IPS-15b (cell line): Measurements from ENCODE around the gene CYRIA.

Source experiments
- H3K27me3 ChIP-seq: one replicate; pipeline ENCODE4 v1.6.1; 2013; ENCODE audit warnings: low read length; ENCODE audit not compliant: control insufficient read depth, insufficient read depth
- H3K36me3 ChIP-seq: one replicate; pipeline ENCODE4 v1.6.1; 2013; ENCODE audit warnings: low read length; ENCODE audit not compliant: control insufficient read depth, insufficient read depth
- H3K4me1 ChIP-seq: one replicate; pipeline ENCODE4 v1.6.1; 2013; ENCODE audit warnings: mild to moderate bottlenecking, low read length; ENCODE audit not compliant: control insufficient read depth, insufficient read depth
- H3K4me3 ChIP-seq: one replicate; pipeline ENCODE4 v1.5.1; 2013; ENCODE audit warnings: low read depth, low read length
- H3K9ac ChIP-seq: one replicate; pipeline ENCODE4 v1.6.1; 2013; ENCODE audit warnings: low read depth, mild to moderate bottlenecking, low read length
- H3K9me3 ChIP-seq: one replicate; pipeline ENCODE4 v1.6.1; 2013; ENCODE audit warnings: mild to moderate bottlenecking, low read length; ENCODE audit not compliant: control insufficient read depth, insufficient read depth

Gene CYRIA

GRCh38 chr2:16665748-16666448 is at the start of gene CYRIA:
Gene CYRIA (minus strand): TSS chr2:16665834. CDS start chr2:16588119, 77,715 bp downstream.
- H3K9ac ChIP-seq, result no peak within 1 kb of the TSS
- H3K4me3 ChIP-seq, result peak within 1 kb of the TSS; percentile 76
- peaks cover 22% of the 10 kb centered on the region for H3K27me3 ChIP-seq
- no peaks in the 10 kb centered on the region for H3K36me3 ChIP-seq
- no peaks in the 10 kb centered on the region for H3K9me3 ChIP-seq
- H3K4me1 ChIP-seq, result peaks cover 2% of the 10 kb centered on the region

- no peaks in the 10 kb centered on the region for H3K9me3 ChIP-seq
- no peaks in the 10 kb centered on the region for H3K4me1 ChIP-seq
- H3K4me3 ChIP-seq, result no peak overlapping the region
- H3K27me3 ChIP-seq, result no peaks in the 10 kb centered on the region
- no peak overlapping the region for H3K9ac ChIP-seq
- no peaks in the 10 kb centered on the region for H3K36me3 ChIP-seq
Measured at GRCh38 chr2:16713011-16713423, 47.4 kb upstream of the CYRIA start.

- Histone ChIP-seq H3K9me3 (no peaks in the 10 kb centered on the region), H3K9ac (no peak overlapping the region), H3K4me3 (no peak overlapping the region), H3K27me3 (no peaks in the 10 kb centered on the region), H3K4me1 (no peaks in the 10 kb centered on the region), H3K36me3 (no peaks in the 10 kb centered on the region)
Measured at GRCh38 chr2:16709769-16710168, 44.1 kb upstream of the CYRIA start.

- H3K9me3 ChIP-seq, result no peaks in the 10 kb centered on the region
- H3K4me1 ChIP-seq, result no peaks in the 10 kb centered on the region
- no peak overlapping the region for H3K9ac ChIP-seq
- no peaks in the 10 kb centered on the region for H3K36me3 ChIP-seq
- H3K27me3 ChIP-seq, result no peaks in the 10 kb centered on the region
- H3K4me3 ChIP-seq, result no peak overlapping the region
Measured at GRCh38 chr2:16708173-16708572, 42.5 kb upstream of the CYRIA start.

- H3K9me3 ChIP-seq, result no peaks in the 10 kb centered on the region
- no peaks in the 10 kb centered on the region for H3K4me1 ChIP-seq
- H3K27me3 ChIP-seq, result no peaks in the 10 kb centered on the region
- no peaks in the 10 kb centered on the region for H3K36me3 ChIP-seq
- no peak overlapping the region for H3K4me3 ChIP-seq
- no peak overlapping the region for H3K9ac ChIP-seq
Measured at GRCh38 chr2:16707014-16707623, 41.5 kb upstream of the CYRIA start.

GRCh38 chr2:16700551-16701259 is 35.1 kb upstream of the CYRIA start:
- Histone ChIP-seq H3K9me3 (no peaks in the 10 kb centered on the region), H3K4me3 (no peak overlapping the region), H3K36me3 (no peaks in the 10 kb centered on the region), H3K27me3 (no peaks in the 10 kb centered on the region), H3K4me1 (no peaks in the 10 kb centered on the region), H3K9ac (no peak overlapping the region)

GRCh38 chr2:16693854-16694253 is 28.2 kb upstream of the CYRIA start:
- Histone ChIP-seq H3K9ac (no peak overlapping the region), H3K4me1 (no peaks in the 10 kb centered on the region), H3K27me3 (no peaks in the 10 kb centered on the region), H3K4me3 (no peak overlapping the region), H3K9me3 (no peaks in the 10 kb centered on the region), H3K36me3 (no peaks in the 10 kb centered on the region)

- no peak overlapping the region for H3K4me3 ChIP-seq
- no peaks in the 10 kb centered on the region for H3K9me3 ChIP-seq
- no peak overlapping the region for H3K9ac ChIP-seq
- H3K36me3 ChIP-seq, result no peaks in the 10 kb centered on the region
- no peaks in the 10 kb centered on the region for H3K27me3 ChIP-seq
- no peaks in the 10 kb centered on the region for H3K4me1 ChIP-seq
Measured at GRCh38 chr2:16691261-16691660, 25.6 kb upstream of the CYRIA start.

GRCh38 chr2:16687955-16688354 is 22.3 kb upstream of the CYRIA start:
- H3K9ac ChIP-seq, result no peak overlapping the region
- no peaks in the 10 kb centered on the region for H3K27me3 ChIP-seq
- H3K4me3 ChIP-seq, result no peak overlapping the region
- no peaks in the 10 kb centered on the region for H3K4me1 ChIP-seq
- H3K36me3 ChIP-seq, result no peaks in the 10 kb centered on the region
- no peaks in the 10 kb centered on the region for H3K9me3 ChIP-seq

- H3K36me3 ChIP-seq, result no peaks in the 10 kb centered on the region
- H3K27me3 ChIP-seq, result no peaks in the 10 kb centered on the region
- H3K9me3 ChIP-seq, result no peaks in the 10 kb centered on the region
- no peaks in the 10 kb centered on the region for H3K4me1 ChIP-seq
- H3K4me3 ChIP-seq, result no peak overlapping the region
- no peak overlapping the region for H3K9ac ChIP-seq
Measured at GRCh38 chr2:16687222-16687621, 21.6 kb upstream of the CYRIA start.

- Histone ChIP-seq H3K4me3 (no peak overlapping the region), H3K27me3 (no peaks in the 10 kb centered on the region), H3K4me1 (no peaks in the 10 kb centered on the region), H3K9ac (no peak overlapping the region), H3K9me3 (no peaks in the 10 kb centered on the region), H3K36me3 (no peaks in the 10 kb centered on the region)
Measured at GRCh38 chr2:16686641-16687040, 21.0 kb upstream of the CYRIA start.

- no peaks in the 10 kb centered on the region for H3K9me3 ChIP-seq
- no peaks in the 10 kb centered on the region for H3K27me3 ChIP-seq
- no peak overlapping the region for H3K9ac ChIP-seq
- no peaks in the 10 kb centered on the region for H3K36me3 ChIP-seq
- no peaks in the 10 kb centered on the region for H3K4me1 ChIP-seq
- H3K4me3 ChIP-seq, result no peak overlapping the region
Measured at GRCh38 chr2:16685340-16685715, 19.7 kb upstream of the CYRIA start.
